HG03139 (cell line): ENCODE measurements around the gene MAT2B.

Experiments
- ATAC-seq: cut with Tn5 transposase; IDR thresholded peaks from one replicate; pipeline ENCODE4 v1.9.1; 2021; ENCODE audit not compliant: unreplicated experiment

MAT2B gene

GRCh38 chr5:163548649-163549048 lies 43.2 kb downstream of the MAT2B start:
- ATAC-seq, result no peak

- no peak for ATAC-seq
These were observed 45.7 kb downstream of the MAT2B start for GRCh38 chr5:163551156-163551555.

- ATAC-seq, result no peak
These were observed 47.1 kb downstream of the MAT2B start for GRCh38 chr5:163552536-163552935.

GRCh38 chr5:163561339-163561738 lies 55.9 kb downstream of the MAT2B start:
- no peak for ATAC-seq

- ATAC-seq, result no peak
These were observed 56.7 kb downstream of the MAT2B start for GRCh38 chr5:163562071-163562470.

GRCh38 chr5:163563112-163563511 lies 57.7 kb downstream of the MAT2B start:
- ATAC-seq, result no peak

- ATAC-seq, result no peak
These were observed 58.5 kb downstream of the MAT2B start for GRCh38 chr5:163563880-163564279.

- ATAC-seq, result peak; percentile 48
These were observed 59.0 kb downstream of the MAT2B start for GRCh38 chr5:163564321-163564938.

- no peak for ATAC-seq
These were observed 60.1 kb downstream of the MAT2B start for GRCh38 chr5:163565492-163565891.

GRCh38 chr5:163565931-163566608 lies 60.7 kb downstream of the MAT2B start:
- ATAC-seq, result peak; percentile 44

- no peak for ATAC-seq
These were observed 61.3 kb downstream of the MAT2B start for GRCh38 chr5:163566678-163567077.

- ATAC-seq, result no peak
These were observed 62.4 kb downstream of the MAT2B start for GRCh38 chr5:163567811-163568210.
